Measurements from ENCODE around the gene SERPINB8. TPM values are rescaled to one million over a fixed set of nuclear protein-coding genes. Genes with fewer than 3 reads are reported as not detected.
"Not testable (repeated sequence)": the region's sequence is repeated elsewhere in the genome, so short reads cannot be mapped to it uniquely, and the experiment has no call there.

SERPINB8 gene
- 1 to 10 TPM; 3.4 to 4.5 (median 3.6) TPM for polyA plus RNA-seq (ENCODE audit: insufficient read length in 4 of 4)

- DNase-seq (ENCODE audit: low read depth in 4 of 4, low spot score in 2 of 4): peak; percentile 75 to 90 (median 85)
Measured at GRCh38 chr18:63969942-63970808, at the start of gene SERPINB8. SERPINB8 (plus strand) TSS chr18:63970081; CDS start chr18:63978309, 8,228 bp downstream.

- no peak for DNase-seq (ENCODE audit: low read depth in 4 of 4, low spot score in 2 of 4)
Measured at GRCh38 chr18:63922049-63922448, 47.8 kb upstream of the SERPINB8 start.

- DNase-seq (ENCODE audit: low read depth in 4 of 4, low spot score in 2 of 4): no peak
Measured at GRCh38 chr18:63924551-63924950, 45.3 kb upstream of the SERPINB8 start.

- DNase-seq (ENCODE audit: low read depth in 4 of 4, low spot score in 2 of 4): no peak
Measured at GRCh38 chr18:63928331-63928730, 41.5 kb upstream of the SERPINB8 start.

GRCh38 chr18:63929369-63929768 is 40.5 kb upstream of the SERPINB8 start:
- DNase-seq (ENCODE audit: low read depth in 4 of 4, low spot score in 2 of 4): not testable (repeated sequence)

- DNase-seq (ENCODE audit: low read depth in 4 of 4, low spot score in 2 of 4): no peak
Measured at GRCh38 chr18:63930773-63931354, 39.0 kb upstream of the SERPINB8 start.

GRCh38 chr18:63936156-63936931 is 33.5 kb upstream of the SERPINB8 start:
- peak; percentile 31 to 65 (median 43) for DNase-seq (ENCODE audit: low read depth in 4 of 4, low spot score in 2 of 4)

GRCh38 chr18:63936932-63937393 is 32.9 kb upstream of the SERPINB8 start:
- DNase-seq (ENCODE audit: low read depth in 4 of 4, low spot score in 2 of 4): no peak

GRCh38 chr18:63940008-63940407 is 29.9 kb upstream of the SERPINB8 start:
- DNase-seq (ENCODE audit: low read depth in 4 of 4, low spot score in 2 of 4): no peak

GRCh38 chr18:63940543-63941050 is 29.3 kb upstream of the SERPINB8 start:
- not testable (repeated sequence) for DNase-seq (ENCODE audit: low read depth in 4 of 4, low spot score in 2 of 4)

- no peak for DNase-seq (ENCODE audit: low read depth in 4 of 4, low spot score in 2 of 4)
Measured at GRCh38 chr18:63947051-63947790, 22.7 kb upstream of the SERPINB8 start.

- DNase-seq (ENCODE audit: low read depth in 4 of 4, low spot score in 2 of 4): no peak
Measured at GRCh38 chr18:63949068-63949737, 20.7 kb upstream of the SERPINB8 start, which contains the start of gene HMSD. HMSD (plus strand) TSS chr18:63949301; CDS start chr18:63953456, 4,155 bp downstream.

GRCh38 chr18:63951302-63951705 is 18.6 kb upstream of the SERPINB8 start:
- DNase-seq (ENCODE audit: low read depth in 4 of 4, low spot score in 2 of 4): no peak

GRCh38 chr18:63953811-63954210 is 16.1 kb upstream of the SERPINB8 start:
- DNase-seq (ENCODE audit: low read depth in 4 of 4, low spot score in 2 of 4): no peak

GRCh38 chr18:63956755-63957154 is 13.1 kb upstream of the SERPINB8 start:
- no peak for DNase-seq (ENCODE audit: low read depth in 4 of 4, low spot score in 2 of 4)

- no peak for DNase-seq (ENCODE audit: low read depth in 4 of 4, low spot score in 2 of 4)
Measured at GRCh38 chr18:63960891-63961290, 9.0 kb upstream of the SERPINB8 start.

- no peak for DNase-seq (ENCODE audit: low read depth in 4 of 4, low spot score in 2 of 4)
Measured at GRCh38 chr18:63961435-63961980, 8.4 kb upstream of the SERPINB8 start.

- DNase-seq (ENCODE audit: low read depth in 4 of 4, low spot score in 2 of 4): no peak
Measured at GRCh38 chr18:63962137-63962536, 7.7 kb upstream of the SERPINB8 start.

GRCh38 chr18:63963615-63964256 is 6.1 kb upstream of the SERPINB8 start:
- peak in 1 of 4 donors; percentile 28 for DNase-seq (ENCODE audit: low read depth in 4 of 4, low spot score in 2 of 4)

Data from left renal cortex interstitium (tissue), 4 donors.